HG02884 (cell line): ENCODE measurements around the gene HOXC13.

Experiments used
- ATAC-seq: cut with Tn5 transposase; IDR thresholded peaks from one replicate; pipeline ENCODE4 v1.9.1; 2021; ENCODE audit warnings: mild to moderate bottlenecking, moderate library complexity; ENCODE audit not compliant: unreplicated experiment

Gene HOXC13

GRCh38 chr12:53954694-53955035 lies 16.0 kb downstream of the HOXC13 start, which contains the start of gene HOXC12:
TSS of gene HOXC12 (plus strand) at chr12:53954903. CDS start at chr12:53954930, 27 bp downstream.
- ATAC-seq = no peak

- ATAC-seq = no peak
These were observed 16.6 kb downstream of the HOXC13 start for GRCh38 chr12:53955036-53955775.

- no peak for ATAC-seq
These were observed 17.2 kb downstream of the HOXC13 start for GRCh38 chr12:53955776-53956250.

- no peak for ATAC-seq
These were observed 17.7 kb downstream of the HOXC13 start for GRCh38 chr12:53956251-53956887.

- no peak for ATAC-seq
These were observed 18.4 kb downstream of the HOXC13 start for GRCh38 chr12:53956914-53957536.

- ATAC-seq = no peak
These were observed 19.5 kb downstream of the HOXC13 start for GRCh38 chr12:53958128-53958527.

GRCh38 chr12:53959314-53959713 lies 20.7 kb downstream of the HOXC13 start:
- no peak for ATAC-seq

- ATAC-seq = no peak
These were observed 21.8 kb downstream of the HOXC13 start for GRCh38 chr12:53960187-53961024.

GRCh38 chr12:53961025-53961761 lies 22.6 kb downstream of the HOXC13 start:
- no peak for ATAC-seq

GRCh38 chr12:53963005-53963404 lies 24.4 kb downstream of the HOXC13 start:
- ATAC-seq = no peak

- no peak for ATAC-seq
These were observed 25.0 kb downstream of the HOXC13 start for GRCh38 chr12:53963434-53964314.

GRCh38 chr12:53964315-53964713 lies 25.7 kb downstream of the HOXC13 start:
- ATAC-seq = no peak

GRCh38 chr12:53965281-53966084 lies 26.9 kb downstream of the HOXC13 start:
- ATAC-seq = no peak

- no peak for ATAC-seq
These were observed 27.4 kb downstream of the HOXC13 start for GRCh38 chr12:53966085-53966384.

GRCh38 chr12:53966385-53967133 lies 27.9 kb downstream of the HOXC13 start:
- no peak for ATAC-seq

- no peak for ATAC-seq
These were observed 28.8 kb downstream of the HOXC13 start for GRCh38 chr12:53967421-53967925.

GRCh38 chr12:53968214-53969127 lies 29.8 kb downstream of the HOXC13 start:
- ATAC-seq = no peak
